ENCODE measurements around the gene UBAP2L. TPM values are rescaled to one million over a fixed set of nuclear protein-coding genes. Genes with fewer than 3 reads are reported as not detected.

Gene UBAP2L, protein sequence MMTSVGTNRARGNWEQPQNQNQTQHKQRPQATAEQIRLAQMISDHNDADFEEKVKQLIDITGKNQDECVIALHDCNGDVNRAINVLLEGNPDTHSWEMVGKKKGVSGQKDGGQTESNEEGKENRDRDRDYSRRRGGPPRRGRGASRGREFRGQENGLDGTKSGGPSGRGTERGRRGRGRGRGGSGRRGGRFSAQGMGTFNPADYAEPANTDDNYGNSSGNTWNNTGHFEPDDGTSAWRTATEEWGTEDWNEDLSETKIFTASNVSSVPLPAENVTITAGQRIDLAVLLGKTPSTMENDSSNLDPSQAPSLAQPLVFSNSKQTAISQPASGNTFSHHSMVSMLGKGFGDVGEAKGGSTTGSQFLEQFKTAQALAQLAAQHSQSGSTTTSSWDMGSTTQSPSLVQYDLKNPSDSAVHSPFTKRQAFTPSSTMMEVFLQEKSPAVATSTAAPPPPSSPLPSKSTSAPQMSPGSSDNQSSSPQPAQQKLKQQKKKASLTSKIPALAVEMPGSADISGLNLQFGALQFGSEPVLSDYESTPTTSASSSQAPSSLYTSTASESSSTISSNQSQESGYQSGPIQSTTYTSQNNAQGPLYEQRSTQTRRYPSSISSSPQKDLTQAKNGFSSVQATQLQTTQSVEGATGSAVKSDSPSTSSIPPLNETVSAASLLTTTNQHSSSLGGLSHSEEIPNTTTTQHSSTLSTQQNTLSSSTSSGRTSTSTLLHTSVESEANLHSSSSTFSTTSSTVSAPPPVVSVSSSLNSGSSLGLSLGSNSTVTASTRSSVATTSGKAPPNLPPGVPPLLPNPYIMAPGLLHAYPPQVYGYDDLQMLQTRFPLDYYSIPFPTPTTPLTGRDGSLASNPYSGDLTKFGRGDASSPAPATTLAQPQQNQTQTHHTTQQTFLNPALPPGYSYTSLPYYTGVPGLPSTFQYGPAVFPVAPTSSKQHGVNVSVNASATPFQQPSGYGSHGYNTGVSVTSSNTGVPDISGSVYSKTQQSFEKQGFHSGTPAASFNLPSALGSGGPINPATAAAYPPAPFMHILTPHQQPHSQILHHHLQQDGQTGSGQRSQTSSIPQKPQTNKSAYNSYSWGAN
- total RNA-seq (ENCODE audit: low replicate concordance), result 48.1 and 61.1 TPM in 2 replicates

DNA sequence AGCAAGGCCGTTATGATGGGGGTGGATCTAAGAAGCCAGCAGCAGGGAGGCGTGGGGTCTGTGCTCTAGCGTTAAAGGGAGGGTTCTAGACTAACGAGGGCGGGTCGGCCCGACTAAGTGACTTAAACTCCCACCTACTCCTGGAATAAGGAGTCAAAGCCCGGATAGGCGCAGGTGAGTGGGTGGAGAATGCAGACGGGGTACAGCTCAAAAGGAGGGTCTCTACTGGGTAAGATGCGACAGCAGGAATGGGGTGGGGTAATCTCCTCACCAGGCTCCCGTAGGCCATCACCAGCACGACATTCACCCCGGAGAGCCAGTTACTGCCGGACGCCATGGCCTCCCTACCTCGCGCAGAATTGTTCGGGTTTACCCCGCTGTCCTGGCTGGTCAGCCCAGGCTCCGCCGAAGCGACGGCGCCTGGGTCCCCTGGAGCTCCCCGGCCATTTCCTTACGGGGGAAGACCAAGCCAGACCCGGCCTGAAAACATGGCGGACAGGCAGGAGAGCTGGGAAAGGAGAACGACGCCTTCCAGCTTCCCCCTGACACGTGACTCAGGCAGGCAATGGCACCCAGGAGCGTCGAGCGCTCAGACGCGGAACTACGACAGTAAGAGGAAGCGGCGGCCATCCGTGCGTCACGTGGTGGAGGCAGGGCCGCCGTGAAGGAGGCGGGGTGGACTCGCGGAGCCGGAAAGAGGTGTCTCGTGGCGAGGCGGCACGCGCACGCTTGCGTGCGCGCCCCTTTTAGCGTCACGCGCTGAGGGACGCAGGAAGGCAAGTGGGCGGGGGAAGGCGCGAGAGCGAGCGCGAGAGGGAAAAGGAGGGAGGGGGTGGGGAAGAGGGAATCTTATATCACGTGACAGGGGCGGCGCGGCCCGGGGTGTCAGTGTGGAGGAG, at the start of gene UBAP2L:
UBAP2L (plus strand) TSS at position 885 of the 899 bp plus-strand sequence. CDS start 4,169 bp downstream, outside the sequence.

DNA sequence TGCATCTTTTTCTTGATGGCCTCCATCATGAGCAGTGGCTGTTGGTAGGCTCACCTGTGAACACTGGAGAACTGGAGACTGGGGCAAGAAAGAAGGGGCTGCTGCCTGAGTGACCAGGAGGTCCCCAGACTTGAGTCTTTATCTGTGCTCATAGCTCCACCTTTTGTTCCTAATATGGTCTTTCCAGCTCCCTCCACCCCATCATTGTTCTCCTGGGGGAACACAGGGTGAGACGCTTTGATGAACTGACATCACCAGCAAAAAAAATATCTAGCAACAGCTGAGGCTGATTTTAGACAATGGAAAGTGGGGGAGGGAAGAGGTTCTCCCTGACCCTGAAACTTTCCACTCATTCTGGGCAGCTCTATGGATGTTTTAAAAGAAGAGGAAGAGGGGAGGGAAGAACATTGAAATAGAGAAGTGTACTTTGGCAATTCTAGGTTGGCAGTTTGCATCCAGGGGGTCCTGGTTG, 28.7 kb upstream of the UBAP2L start, which contains the start of gene TPM3:
TPM3 (minus strand) TSS at position 111 of the 472 bp plus-strand sequence; CDS start at position 29, 82 bp downstream.

DNA sequence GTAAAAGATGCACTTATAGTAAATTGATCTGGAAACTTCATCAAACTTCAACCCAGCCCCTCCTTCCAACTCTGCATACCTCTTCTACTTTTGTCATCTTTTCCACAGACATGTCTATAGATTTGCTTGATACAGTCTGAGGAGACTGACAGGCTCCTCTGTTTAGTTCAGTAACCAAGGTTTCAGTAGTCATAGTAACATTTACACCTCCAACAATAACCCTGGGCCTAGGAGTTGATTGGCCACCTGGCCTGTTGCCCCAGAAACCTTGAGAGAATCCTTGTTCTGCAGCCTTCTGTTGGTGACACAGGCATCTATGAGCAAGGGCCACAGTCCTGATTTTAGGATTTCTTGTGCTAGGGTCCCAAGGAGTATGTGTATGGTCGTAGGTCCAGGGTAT, 14.6 kb upstream of the UBAP2L start, which contains the start of gene CFAP141:
CFAP141 (minus strand) TSS at position 138 of the 400 bp plus-strand sequence; CDS start at position 112, 26 bp downstream.

DNA sequence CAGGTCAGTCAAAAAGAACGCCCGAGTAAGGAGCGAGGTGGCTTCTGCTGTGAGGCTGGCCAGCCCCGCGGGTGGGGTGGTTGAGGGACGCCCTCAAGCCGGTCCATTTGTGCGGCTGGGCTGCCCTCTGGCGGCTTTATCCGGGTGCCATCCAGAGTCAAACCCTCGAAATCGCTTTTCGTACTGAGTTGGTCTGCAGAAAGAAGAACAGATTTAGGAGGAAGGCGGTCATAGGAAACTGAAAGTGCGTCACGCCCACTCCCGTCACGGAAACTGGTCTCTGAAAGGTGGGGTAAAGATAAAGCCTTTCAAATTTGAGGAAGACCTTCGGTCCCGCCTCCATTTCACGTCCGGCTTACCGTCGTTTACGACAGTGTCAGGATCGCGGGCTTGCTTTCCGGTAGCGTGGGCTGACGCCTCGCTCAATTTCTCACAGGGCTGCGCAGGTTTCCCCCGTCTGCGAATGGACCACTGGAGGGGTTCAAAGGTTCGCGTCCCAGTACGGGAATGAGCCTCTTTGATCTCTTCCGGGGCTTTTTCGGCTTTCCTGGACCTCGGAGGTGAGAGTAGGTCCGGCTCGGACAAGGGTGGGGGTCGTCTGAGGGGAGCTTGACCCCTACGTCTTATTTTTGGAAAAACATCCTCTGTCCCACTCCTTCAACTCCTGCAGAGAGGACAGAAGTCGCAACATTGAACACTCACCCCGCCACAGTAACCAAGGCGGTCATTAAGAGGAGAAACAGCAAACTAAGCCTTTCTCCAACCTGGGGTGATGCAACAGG, 51.7 kb downstream of the UBAP2L start, which contains the start of gene HAX1:
HAX1 (plus strand) TSS at position 413 of the 782 bp plus-strand sequence; CDS start at position 508, 95 bp downstream.

Other genes starting within 250 kb of the UBAP2L start
- gene JTB, start 243.3 kb upstream of the UBAP2L start, total RNA-seq (ENCODE audit: low replicate concordance), result 54.3 and 122 TPM in 2 replicates
- gene RAB13, start 234.6 kb upstream of the UBAP2L start, total RNA-seq (ENCODE audit: low replicate concordance), result 68.6 and 148 TPM in 2 replicates
- 660 and 2,210 TPM in 2 replicates for gene RPS27, start 230.2 kb upstream of the UBAP2L start, total RNA-seq (ENCODE audit: low replicate concordance)
- under 0.01 and 0.12 TPM in 2 replicates for gene NUP210L, start 65.9 kb upstream of the UBAP2L start, total RNA-seq (ENCODE audit: low replicate concordance)
- gene TPM3, start 28.9 kb upstream of the UBAP2L start, total RNA-seq (ENCODE audit: low replicate concordance), result 517 and 625 TPM in 2 replicates
- gene CFAP141, start 14.6 kb upstream of the UBAP2L start, total RNA-seq (ENCODE audit: low replicate concordance), result not detected in 2 replicates
- gene HAX1, start 51.7 kb downstream of the UBAP2L start, total RNA-seq (ENCODE audit: low replicate concordance), result 70.4 and 120 TPM in 2 replicates
- gene AQP10, start 100.1 kb downstream of the UBAP2L start, total RNA-seq (ENCODE audit: low replicate concordance), result 0.12 and 0.15 TPM in 2 replicates
- 112 and 199 TPM in 2 replicates for gene ATP8B2, start 104.6 kb downstream of the UBAP2L start, total RNA-seq (ENCODE audit: low replicate concordance)
- gene IL6R, start 184.4 kb downstream of the UBAP2L start, total RNA-seq (ENCODE audit: low replicate concordance), result 1.1 and 12.5 TPM in 2 replicates